ENCODE measurements around the gene KLHL7.
A peak's percentile ranks its signal among the peaks of the same experiment; 100 is the strongest.

The KLHL7 gene

GRCh38 chr7:23106823-23107663 is 1.5 kb downstream of the KLHL7 start:
- TF ChIP-seq CTCF (IDR thresholded peaks at IDR 0.05; ENCODE audit: low read length) (no peak), EZH2 (IDR thresholded peaks at IDR 0.05; ENCODE audit: borderline replicate concordance, low read length) (no peak)
- Histone ChIP-seq H3K36me3 (ENCODE audit: insufficient read depth, low read length) (peaks cover 7% of the 10 kb centered on the region; the same call in 1 of the 2 replicates), H4K20me1 (ENCODE audit: insufficient read depth, low read length) (no peaks in the 10 kb centered on the region), H3F3A (ENCODE audit: insufficient read depth, low read length) (0 out of 2 replicates have a peak, but pooled peaks cover 3% of the 10 kb centered on the region), H3K9me3 (ENCODE audit: low read length) (no peaks in the 10 kb centered on the region), H3K27me3 (ENCODE audit: insufficient read depth, low read length) (no peaks in the 10 kb centered on the region), H3K79me2 (ENCODE audit: insufficient read depth, low read length) (peaks cover 6% of the 10 kb centered on the region; the same call in 1 of the 2 replicates), H3K4me2 (ENCODE audit: low read length) (peak overlapping the region; percentile 85), H3K4me1 (ENCODE audit: insufficient read depth, low read length, severe bottlenecking) (peaks cover 28% of the 10 kb centered on the region), H3K27ac (ENCODE audit: low read depth, low read length, poor library complexity, severe bottlenecking) (no peak overlapping the region), H3K9me2 (ENCODE audit: low read depth, low read length) (no peaks in the 10 kb centered on the region), H3K9ac (ENCODE audit: low read length) (peak overlapping the region; percentile 85), H3K4me3 (ENCODE audit: low read depth, low read length, poor library complexity, severe bottlenecking) (peak overlapping the region; percentile 81), H2AFZ (ENCODE audit: low read length) (no peak overlapping the region)

- H3K9me3 ChIP-seq (ENCODE audit: low read length), result no peaks in the 10 kb centered on the region
- no peak overlapping the region for H2AFZ ChIP-seq (ENCODE audit: low read length)
- peaks cover 28% of the 10 kb centered on the region for H3K4me1 ChIP-seq (ENCODE audit: insufficient read depth, low read length, severe bottlenecking)
- no peaks in the 10 kb centered on the region for H3K27me3 ChIP-seq (ENCODE audit: insufficient read depth, low read length)
- H3K27ac ChIP-seq (ENCODE audit: low read depth, low read length, poor library complexity, severe bottlenecking), result no peak overlapping the region
- H3K4me2 ChIP-seq (ENCODE audit: low read length), result peak overlapping the region; percentile 85
- TF ChIP-seq CTCF (IDR thresholded peaks at IDR 0.05; ENCODE audit: low read length) (no peak), EZH2 (IDR thresholded peaks at IDR 0.05; ENCODE audit: borderline replicate concordance, low read length) (no peak)
- H4K20me1 ChIP-seq (ENCODE audit: insufficient read depth, low read length), result no peaks in the 10 kb centered on the region
- H3K4me3 ChIP-seq (ENCODE audit: low read depth, low read length, poor library complexity, severe bottlenecking), result peak overlapping the region; percentile 81
- H3K36me3 ChIP-seq (ENCODE audit: insufficient read depth, low read length), result peaks cover 5% of the 10 kb centered on the region; the same call in 1 of the 2 replicates
- 0 out of 2 replicates have a peak, but pooled peaks cover 3% of the 10 kb centered on the region for H3F3A ChIP-seq (ENCODE audit: insufficient read depth, low read length)
- H3K9ac ChIP-seq (ENCODE audit: low read length), result peak overlapping the region; percentile 85; the same call in 1 of the 2 replicates
- H3K79me2 ChIP-seq (ENCODE audit: insufficient read depth, low read length), result peaks cover 6% of the 10 kb centered on the region; the same call in 1 of the 2 replicates
- H3K9me2 ChIP-seq (ENCODE audit: low read depth, low read length), result no peaks in the 10 kb centered on the region
These were observed 2.2 kb downstream of the KLHL7 start for GRCh38 chr7:23107781-23108180.

GRCh38 chr7:23108995-23109394 is 3.4 kb downstream of the KLHL7 start:
- H3K9ac ChIP-seq (ENCODE audit: low read length), result no peak overlapping the region
- peaks cover 6% of the 10 kb centered on the region; the same call in 1 of the 2 replicates for H3K79me2 ChIP-seq (ENCODE audit: insufficient read depth, low read length)
- no peak overlapping the region for H2AFZ ChIP-seq (ENCODE audit: low read length)
- no peaks in the 10 kb centered on the region for H3F3A ChIP-seq (ENCODE audit: insufficient read depth, low read length)
- no peaks in the 10 kb centered on the region for H4K20me1 ChIP-seq (ENCODE audit: insufficient read depth, low read length)
- H3K4me1 ChIP-seq (ENCODE audit: insufficient read depth, low read length, severe bottlenecking), result peaks cover 28% of the 10 kb centered on the region
- no peak overlapping the region for H3K27ac ChIP-seq (ENCODE audit: low read depth, low read length, poor library complexity, severe bottlenecking)
- H3K36me3 ChIP-seq (ENCODE audit: insufficient read depth, low read length), result no peaks in the 10 kb centered on the region
- no peaks in the 10 kb centered on the region for H3K9me3 ChIP-seq (ENCODE audit: low read length)
- H3K9me2 ChIP-seq (ENCODE audit: low read depth, low read length), result no peaks in the 10 kb centered on the region
- TF ChIP-seq CTCF (IDR thresholded peaks at IDR 0.05; ENCODE audit: low read length) (no peak), EZH2 (IDR thresholded peaks at IDR 0.05; ENCODE audit: borderline replicate concordance, low read length) (no peak)
- H3K4me2 ChIP-seq (ENCODE audit: low read length), result no peak overlapping the region
- H3K4me3 ChIP-seq (ENCODE audit: low read depth, low read length, poor library complexity, severe bottlenecking), result no peak overlapping the region
- no peaks in the 10 kb centered on the region for H3K27me3 ChIP-seq (ENCODE audit: insufficient read depth, low read length)

All from OCI-LY1 (cell line).